DOHH2 (cell line): ENCODE results near the gene MAPK4.

Experiments
- EZH2phosphoT487 ChIP-seq: fragments of 200-600 bp; sonication (generic); IDR thresholded peaks from 2 replicates; pipeline ENCODE4 v1.6.1; 2017; ENCODE audit warnings: borderline replicate concordance, mild to moderate bottlenecking, antibody characterized with exemption, low read length, moderate library complexity, mixed read lengths
- TF ChIP-seq, protein P1 (sequence below): fragments of 200-600 bp; sonication (generic); IDR thresholded peaks from one replicate; pipeline ENCODE4 v1.5.1; 2014; ENCODE audit warnings: antibody characterized with exemption, mild to moderate bottlenecking, low read depth, low read length; ENCODE audit not compliant: poor library complexity, severe bottlenecking

DNA sequence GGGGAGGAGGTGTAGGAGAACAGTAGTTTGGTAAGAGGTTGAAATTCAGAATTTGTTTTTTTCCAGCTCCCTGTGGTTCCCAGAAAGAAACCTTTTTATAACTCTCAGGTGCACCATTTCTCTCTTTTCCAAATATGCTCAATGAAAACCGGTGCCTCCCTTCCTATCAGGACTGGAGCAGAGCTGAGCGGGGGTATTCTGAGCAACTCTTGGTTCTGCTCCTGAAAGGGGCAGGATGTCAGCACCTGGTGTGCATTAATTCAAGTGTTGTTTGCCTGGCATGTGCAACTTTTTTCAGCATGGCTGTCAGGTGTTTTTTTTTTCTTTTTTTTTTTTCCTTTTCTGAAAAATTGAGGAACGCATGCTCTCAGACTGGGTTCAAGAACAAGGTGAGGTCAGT lies 74.1 kb downstream of the MAPK4 start:
- TF ChIP-seq, protein P1, sequence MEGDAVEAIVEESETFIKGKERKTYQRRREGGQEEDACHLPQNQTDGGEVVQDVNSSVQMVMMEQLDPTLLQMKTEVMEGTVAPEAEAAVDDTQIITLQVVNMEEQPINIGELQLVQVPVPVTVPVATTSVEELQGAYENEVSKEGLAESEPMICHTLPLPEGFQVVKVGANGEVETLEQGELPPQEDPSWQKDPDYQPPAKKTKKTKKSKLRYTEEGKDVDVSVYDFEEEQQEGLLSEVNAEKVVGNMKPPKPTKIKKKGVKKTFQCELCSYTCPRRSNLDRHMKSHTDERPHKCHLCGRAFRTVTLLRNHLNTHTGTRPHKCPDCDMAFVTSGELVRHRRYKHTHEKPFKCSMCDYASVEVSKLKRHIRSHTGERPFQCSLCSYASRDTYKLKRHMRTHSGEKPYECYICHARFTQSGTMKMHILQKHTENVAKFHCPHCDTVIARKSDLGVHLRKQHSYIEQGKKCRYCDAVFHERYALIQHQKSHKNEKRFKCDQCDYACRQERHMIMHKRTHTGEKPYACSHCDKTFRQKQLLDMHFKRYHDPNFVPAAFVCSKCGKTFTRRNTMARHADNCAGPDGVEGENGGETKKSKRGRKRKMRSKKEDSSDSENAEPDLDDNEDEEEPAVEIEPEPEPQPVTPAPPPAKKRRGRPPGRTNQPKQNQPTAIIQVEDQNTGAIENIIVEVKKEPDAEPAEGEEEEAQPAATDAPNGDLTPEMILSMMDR, result no peak
- TF ChIP-seq EZH2phosphoT487, result no peak
